Right cardiac atrium (tissue), 5 donors: ENCODE data around the gene MRFAP1. TPM values are rescaled to one million over a fixed set of nuclear protein-coding genes. Genes with fewer than 3 reads are reported as not detected.

Source experiments
- ATAC-seq, 2 donors: fragments of 200-7000 bp; cut with Tn5 transposase; one replicate each; pipeline versions ENCODE4 v1.8.0 to v1.9.1; 2020; ENCODE audit warnings: moderate library complexity in 2 of 2, mild to moderate bottlenecking in 1 of 2
- DNase-seq, 3 donors: peaks; one replicate each; pipeline ENCODE4 v3.0.0-alpha.2; 2020
- H3K27ac ChIP-seq: one replicate; pipeline ENCODE4 v1.5.1; 2013; ENCODE audit warnings: mild to moderate bottlenecking, low read length, control low read depth, moderate library complexity
- H3K27me3 ChIP-seq: one replicate; pipeline ENCODE4 v1.6.1; 2013; ENCODE audit not compliant: control insufficient read depth, insufficient read depth
- H3K4me1 ChIP-seq: one replicate; pipeline ENCODE4 v1.6.1; 2013; ENCODE audit warnings: low read length; ENCODE audit not compliant: control insufficient read depth, insufficient read depth
- H3K4me3 ChIP-seq: one replicate; pipeline ENCODE4 v1.5.1; 2013; ENCODE audit warnings: low read length, control low read depth
- H3K9me3 ChIP-seq: one replicate; pipeline ENCODE4 v1.6.1; 2013; ENCODE audit warnings: low read length; ENCODE audit not compliant: control insufficient read depth
- WGBS: extraction: QIAGEN DNeasy Blood & Tissue Kit; methylation state at CpG from one replicate; pipeline ENCODE4 v1.1.7; 2013; 5-methylcytosine and 5-hydroxymethylcytosine counted together
- intact Hi-C, 4 donors: fragments of 100-400 bp; cut with DNase I; formaldehyde crosslinking; loops; one replicate each; pipeline versions ENCODE4 v1.11.0 to v1.14.0; 2022 to 2023
- polyA plus RNA-seq: library from polyadenylated mRNA; stranded (reverse); fragments of 200-250 nt; gene quantifications from one replicate; pipeline ENCODE4 v1.2.3, GENCODE V29; 2013
- total RNA-seq, 4 donors: library from RNA; stranded (reverse); fragmentation: NEBNext Ultra II Directional; extraction: Animal tissue kit (Norgen Biotek cat#: 25700); gene quantifications; one replicate each; pipeline ENCODE4 v1.2.1, GENCODE V29; 2021
- donor health status: healthy with polysubstance abuse.
- donor health status: DM: no; HTN: yes; CAD: no.
- donor health status: DM: no; HTN: no; CAD: no.
- donor health status: DM: no; HTN: yes; CAD: no; lungs with severe emphysema.
- donor health status: DM: yes; HTN: yes; CAD: no.

Gene MRFAP1
- total and polyA plus RNA-seq, 5 donors = 250 to 335 (median 263) TPM

- ATAC-seq = no peak
- WGBS = 96% methylated on average over 24 of the region's 24 CpGs
- Histone ChIP-seq H3K27ac (no peak overlapping the region), H3K9me3 (no peaks in the 10 kb centered on the region), H3K4me1 (no peaks in the 10 kb centered on the region), H3K27me3 (no peaks in the 10 kb centered on the region), H3K4me3 (no peak overlapping the region)
- no peak for DNase-seq
- intact Hi-C loops = no loop called here
Measured at GRCh38 chr4:6610856-6611430, 29.5 kb upstream of the MRFAP1 start.

GRCh38 chr4:6612961-6613675, 27.4 kb upstream of the MRFAP1 start:
- DNase-seq = no peak
- Histone ChIP-seq H3K9me3 (no peaks in the 10 kb centered on the region), H3K27me3 (no peaks in the 10 kb centered on the region), H3K27ac (no peak overlapping the region), H3K4me3 (no peak overlapping the region), H3K4me1 (no peaks in the 10 kb centered on the region)
- 95% methylated on average over 3 of the region's 3 CpGs for WGBS
- ATAC-seq = no peak
- intact Hi-C loops = no loop called here

GRCh38 chr4:6613676-6614651, 26.5 kb upstream of the MRFAP1 start:
- intact Hi-C loops = no loop called here
- 84% methylated on average over 17 of the region's 17 CpGs for WGBS

GRCh38 chr4:6614701-6615230, 25.7 kb upstream of the MRFAP1 start:
- WGBS = 86% methylated on average over 11 of the region's 11 CpGs
- intact Hi-C loops = no loop called here

More at GRCh38 chr4:6613676-6614651, 26.5 kb upstream of the MRFAP1 start:
- Histone ChIP-seq H3K4me1 (no peaks in the 10 kb centered on the region), H3K27me3 (no peaks in the 10 kb centered on the region), H3K9me3 (no peaks in the 10 kb centered on the region), H3K27ac (no peak overlapping the region), H3K4me3 (no peak overlapping the region)
- DNase-seq = no peak
- ATAC-seq = no peak

GRCh38 chr4:6616087-6616995, 24.1 kb upstream of the MRFAP1 start:
- H3K27me3 ChIP-seq = no peaks in the 10 kb centered on the region
- no peak for ATAC-seq
- no peak overlapping the region for H3K4me3 ChIP-seq
- intact Hi-C loops = no loop called here
- WGBS = 97% methylated on average over 18 of the region's 18 CpGs
- H3K4me1 ChIP-seq = no peaks in the 10 kb centered on the region
- H3K9me3 ChIP-seq = no peaks in the 10 kb centered on the region
- H3K27ac ChIP-seq = no peak overlapping the region
- DNase-seq = no peak

More at GRCh38 chr4:6614701-6615230, 25.7 kb upstream of the MRFAP1 start:
- Histone ChIP-seq H3K4me1 (no peaks in the 10 kb centered on the region), H3K27me3 (no peaks in the 10 kb centered on the region), H3K27ac (no peak overlapping the region), H3K9me3 (no peaks in the 10 kb centered on the region), H3K4me3 (no peak overlapping the region)
- DNase-seq (no peak), ATAC-seq (no peak)

- H3K4me1 ChIP-seq = no peaks in the 10 kb centered on the region
- H3K27me3 ChIP-seq = no peaks in the 10 kb centered on the region
- intact Hi-C loops = no loop called here
- ATAC-seq (no peak), DNase-seq (no peak)
- no peaks in the 10 kb centered on the region for H3K9me3 ChIP-seq
- 98% methylated on average over 10 of the region's 10 CpGs for WGBS
- H3K27ac ChIP-seq = no peak overlapping the region
- H3K4me3 ChIP-seq = no peak overlapping the region
Measured at GRCh38 chr4:6617246-6617645, 23.2 kb upstream of the MRFAP1 start.

- Histone ChIP-seq H3K4me1 (no peaks in the 10 kb centered on the region), H3K9me3 (no peaks in the 10 kb centered on the region), H3K27me3 (no peaks in the 10 kb centered on the region), H3K4me3 (no peak overlapping the region), H3K27ac (no peak overlapping the region)
- intact Hi-C loops = no loop called here
- ATAC-seq (no peak), DNase-seq (no peak)
- WGBS = 88% methylated on average over 19 of the region's 19 CpGs
Measured at GRCh38 chr4:6618386-6619115, 21.9 kb upstream of the MRFAP1 start.

GRCh38 chr4:6619116-6619465, 21.4 kb upstream of the MRFAP1 start:
- WGBS = 96% methylated on average over 13 of the region's 13 CpGs
- Histone ChIP-seq H3K27ac (no peak overlapping the region), H3K9me3 (no peaks in the 10 kb centered on the region), H3K27me3 (no peaks in the 10 kb centered on the region), H3K4me3 (no peak overlapping the region), H3K4me1 (no peaks in the 10 kb centered on the region)
- no peak for ATAC-seq
- intact Hi-C loops = no loop called here
- no peak for DNase-seq

- peak in 1 of 2 donors; percentile 34 for ATAC-seq
- intact Hi-C loops = no loop called here
- WGBS = 90% methylated on average over 24 of the region's 24 CpGs
Measured at GRCh38 chr4:6619466-6620255, 20.8 kb upstream of the MRFAP1 start.

More at GRCh38 chr4:6619466-6620255, 20.8 kb upstream of the MRFAP1 start:
- Histone ChIP-seq H3K4me3 (no peak overlapping the region), H3K9me3 (no peaks in the 10 kb centered on the region), H3K27ac (no peak overlapping the region), H3K27me3 (no peaks in the 10 kb centered on the region), H3K4me1 (no peaks in the 10 kb centered on the region)
- no peak for DNase-seq
